ENCODE measurements around the gene SMAD4. TPM values are rescaled to one million over a fixed set of nuclear protein-coding genes. Genes with fewer than 3 reads are reported as not detected.

Gene SMAD4
- polyA plus RNA-seq, 1 donor (not counting 4 experiments of a cell fraction or from before 2014, with no cell fraction given), result 68.2 TPM

GRCh38 chr18:51078026-51078425 is 48.0 kb downstream of the SMAD4 start:
- peaks cover 2% of the 10 kb centered on the region for H3K9me1 ChIP-seq (ENCODE audit: control insufficient read depth, extremely low read depth, insufficient read depth, low read length)
- no peak overlapping the region for H2AFZ ChIP-seq (ENCODE audit: control insufficient read depth, low read length)
- H3K4me2 ChIP-seq (ENCODE audit: control insufficient read depth, extremely low read depth, insufficient read depth, low read depth, low read length), result no peak overlapping the region
- no peaks in the 10 kb centered on the region for H3K27me3 ChIP-seq (ENCODE audit: control insufficient read depth, extremely low read depth, insufficient read depth, low read length)
- peaks cover 11% of the 10 kb centered on the region for H3K79me2 ChIP-seq (ENCODE audit: control insufficient read depth, insufficient read depth, low read length)
- dilution Hi-C loops (cut with MboI; ENCODE audit: extremely low pct_ligation_motif_present, low sequenced_read_pairs), result no loop called here
- no peak overlapping the region for H3K9ac ChIP-seq (ENCODE audit: control insufficient read depth, extremely low read depth, insufficient read depth, low read length)
- no peak overlapping the region for H3K4me3 ChIP-seq (ENCODE audit: control insufficient read depth in 2 of 3, extremely low read depth in 1 of 3, insufficient read depth in 2 of 3, low read depth in 1 of 3, low read length in 3 of 3)
- H3K27ac ChIP-seq (ENCODE audit: control insufficient read depth, insufficient read depth, low read length), result no peak overlapping the region
- H3K4me1 ChIP-seq (ENCODE audit: control insufficient read depth, extremely low read depth, insufficient read depth, low read length), result no peaks in the 10 kb centered on the region
- H3K9me3 ChIP-seq (ENCODE audit: control insufficient read depth, low read depth, low read length), result no peaks in the 10 kb centered on the region
- FAIRE-seq, result no peak
- H4K20me1 ChIP-seq (ENCODE audit: control insufficient read depth, extremely low read depth, insufficient read depth, low read length), result no peaks in the 10 kb centered on the region
- TF ChIP-seq EZH2 (IDR thresholded peaks at IDR 0.05; ENCODE audit: low read length) (no peak), CTCF (optimal IDR thresholded peaks at IDR 0.05 in 1 of 3, IDR thresholded peaks at IDR 0.05 in 1 of 3, conservative IDR thresholded peaks at IDR 0.05 in 1 of 3; ENCODE audit: extremely low read depth in 1 of 3, insufficient read depth in 2 of 3, low read length in 3 of 3) (no peak)
- DNase-seq (ENCODE audit: low read depth, low spot score), result no peak
- H3K36me3 ChIP-seq (ENCODE audit: control insufficient read depth in 2 of 2, extremely low read depth in 1 of 2, insufficient read depth in 2 of 2, low read length in 2 of 2), result peaks cover 6 to 15% of the 10 kb centered on the region in 2 experiments

GRCh38 chr18:51082571-51083267 is 52.7 kb downstream of the SMAD4 start:
- H3K27me3 ChIP-seq (ENCODE audit: control insufficient read depth, extremely low read depth, insufficient read depth, low read length), result no peaks in the 10 kb centered on the region
- no peaks in the 10 kb centered on the region for H3K9me3 ChIP-seq (ENCODE audit: control insufficient read depth, low read depth, low read length)
- no peak for TF ChIP-seq CTCF (optimal IDR thresholded peaks at IDR 0.05 in 1 of 3, IDR thresholded peaks at IDR 0.05 in 1 of 3, conservative IDR thresholded peaks at IDR 0.05 in 1 of 3; ENCODE audit: extremely low read depth in 1 of 3, insufficient read depth in 2 of 3, low read length in 3 of 3)
- TF ChIP-seq EZH2 (IDR thresholded peaks at IDR 0.05; ENCODE audit: low read length), result no peak
- H3K9ac ChIP-seq (ENCODE audit: control insufficient read depth, extremely low read depth, insufficient read depth, low read length), result no peak overlapping the region
- H2AFZ ChIP-seq (ENCODE audit: control insufficient read depth, low read length), result no peak overlapping the region
- DNase-seq (ENCODE audit: low read depth, low spot score) (no peak), FAIRE-seq (peak; percentile 57)
- no peak overlapping the region for H3K27ac ChIP-seq (ENCODE audit: control insufficient read depth, insufficient read depth, low read length)
- no peaks in the 10 kb centered on the region for H3K4me1 ChIP-seq (ENCODE audit: control insufficient read depth, extremely low read depth, insufficient read depth, low read length)
- no peaks in the 10 kb centered on the region for H3K79me2 ChIP-seq (ENCODE audit: control insufficient read depth, insufficient read depth, low read length)
- no peaks in the 10 kb centered on the region for H3K9me1 ChIP-seq (ENCODE audit: control insufficient read depth, extremely low read depth, insufficient read depth, low read length)
- H4K20me1 ChIP-seq (ENCODE audit: control insufficient read depth, extremely low read depth, insufficient read depth, low read length), result no peaks in the 10 kb centered on the region
- peaks cover 9 to 14% of the 10 kb centered on the region in 2 experiments for H3K36me3 ChIP-seq (ENCODE audit: control insufficient read depth in 2 of 2, extremely low read depth in 1 of 2, insufficient read depth in 2 of 2, low read length in 2 of 2)
- H3K4me2 ChIP-seq (ENCODE audit: control insufficient read depth, extremely low read depth, insufficient read depth, low read depth, low read length), result no peak overlapping the region
- dilution Hi-C loops (cut with MboI; ENCODE audit: extremely low pct_ligation_motif_present, low sequenced_read_pairs), result no loop called here
- H3K4me3 ChIP-seq (ENCODE audit: control insufficient read depth in 2 of 3, extremely low read depth in 1 of 3, insufficient read depth in 2 of 3, low read depth in 1 of 3, low read length in 3 of 3), result no peak overlapping the region
